Measurements from ENCODE around the gene ADGRV1. TPM values are rescaled to one million over a fixed set of nuclear protein-coding genes. Genes with fewer than 3 reads are reported as not detected.

Gene ADGRV1
- total RNA-seq, 1 experiment from 2014 or later = 64.8 TPM

DNA sequence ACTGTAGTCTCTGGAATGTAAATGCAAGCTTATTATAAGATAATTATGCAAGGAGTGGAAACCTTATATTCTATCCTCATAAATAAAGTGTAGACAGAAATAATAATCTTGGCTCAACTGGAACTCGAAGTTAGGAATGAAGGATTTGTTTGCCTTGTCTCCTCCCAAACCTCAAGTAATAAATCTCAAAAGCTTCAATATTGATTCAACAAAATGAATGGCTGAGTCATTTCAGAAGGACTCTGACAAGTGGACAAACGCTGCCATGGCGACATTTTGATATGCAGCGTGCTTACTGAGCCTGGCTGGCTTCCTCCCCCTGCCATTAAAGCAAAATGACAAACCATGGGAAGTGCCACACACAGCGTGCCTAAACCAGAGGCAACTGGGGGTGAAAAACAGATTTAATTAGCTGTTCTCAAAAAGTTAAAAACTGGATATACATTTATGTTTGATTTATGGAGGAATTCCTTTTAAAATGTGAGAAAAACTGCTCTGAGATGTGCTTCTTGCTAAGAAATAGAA is 10.5 kb upstream of the ADGRV1 start:
- Histone ChIP-seq H4K20me1 (ENCODE audit: control insufficient read depth, insufficient read depth, insufficient read length) (no peaks in the 10 kb centered on the region), H3K23ac (ENCODE audit: insufficient read length, low read depth, low read length) (no peak overlapping the region), H3K4me2 (ENCODE audit: insufficient read depth, insufficient read length, low read length) (no peak overlapping the region), H3K23me2 (ENCODE audit: insufficient read length, low read depth, low read length, poor library complexity, severe bottlenecking) (no peaks in the 10 kb centered on the region), H3K79me1 (ENCODE audit: insufficient read depth, low read depth, low read length, poor library complexity, severe bottlenecking) (no peaks in the 10 kb centered on the region), H2BK120ac (ENCODE audit: low read depth, low read length, poor library complexity, severe bottlenecking) (no peak overlapping the region), H3K9me3 (ENCODE audit: control insufficient read depth, low read depth, low read length) (no peaks in the 10 kb centered on the region), H3K27me3 (ENCODE audit: insufficient read depth, low read length) (no peaks in the 10 kb centered on the region), H4K8ac (replicated peaks; ENCODE audit: insufficient read length, low read depth, low read length) (no peak overlapping the region), H2BK15ac (ENCODE audit: low read depth, low read length) (no peak overlapping the region), H3K18ac (ENCODE audit: insufficient read length, low read depth, low read length) (no peak overlapping the region), H2BK12ac (ENCODE audit: insufficient read length, low read depth, low read length) (no peak overlapping the region), H3K4ac (ENCODE audit: low read depth, low read length) (no peak overlapping the region), H3K4me1 (ENCODE audit: insufficient read depth, low read length) (peaks cover 9% of the 10 kb centered on the region), H4K5ac (ENCODE audit: insufficient read length, low read depth, low read length) (no peak overlapping the region), H4K91ac (ENCODE audit: insufficient read length, low read depth, low read length) (no peak overlapping the region), H3K9ac (ENCODE audit: extremely low read depth, insufficient read length, low read length) (no peak overlapping the region), H2AK5ac (ENCODE audit: insufficient read length, low read length) (no peak overlapping the region), H2BK20ac (ENCODE audit: low read depth, low read length, poor library complexity, severe bottlenecking) (no peak overlapping the region), H3K56ac (ENCODE audit: insufficient read length, low read depth, low read length) (no peak overlapping the region), H3T11ph (ENCODE audit: low read length) (no peak overlapping the region), H3K27ac (ENCODE audit: insufficient read length, low read depth, low read length) (no peak overlapping the region), H2BK5ac (ENCODE audit: insufficient read length, low read length) (no peak overlapping the region), H3K79me2 (ENCODE audit: insufficient read depth, low read length) (no peaks in the 10 kb centered on the region), H2AFZ (ENCODE audit: low read length) (no peak overlapping the region), H3K14ac (ENCODE audit: insufficient read depth, low read length) (no peak overlapping the region)
- DNase-seq = no peak
- no peak overlapping the region for H3K4me3 Mint-ChIP-seq
- peaks cover 0 to 4% (median 0%) of the 10 kb centered on the region in 3 experiments; a peak in 2 of 7 replicates for H3K36me3 Mint-ChIP-seq (ENCODE audit: insufficient read depth in 1 of 3, low read depth in 3 of 3)
- H3K27ac Mint-ChIP-seq = no peak overlapping the region
- H3K27me3 Mint-ChIP-seq (ENCODE audit: low read depth) = 0 out of 2 replicates have a peak, but pooled peaks cover 2% of the 10 kb centered on the region
- no peaks in the 10 kb centered on the region for H3K9me3 Mint-ChIP-seq
- no peak for TF ChIP-seq CTCF (conservative IDR thresholded peaks at IDR 0.05)
- H3K4me1 Mint-ChIP-seq = peaks cover 45 to 49% of the 10 kb centered on the region in 2 experiments
- WGBS (ENCODE audit: extremely low coverage, insufficient read length, low lambda C conversion rate) = no CpG with 5 or more reads among the region's 5 CpGs

All from H9 (cell line).